CD8-positive, alpha-beta memory T cell (primary cell): ENCODE data around the gene OR10G7. TPM values are rescaled to one million over a fixed set of nuclear protein-coding genes. Genes with fewer than 3 reads are reported as not detected.

Source experiments
- CTCF ChIA-PET: fragments of 350-600 bp; sonication (Branson Sonifier 250); formaldehyde crosslinking; loops from one replicate; lab custom pipeline; 2021; ENCODE audit warnings: antibody characterized with exemption; lab: Charles Lee
- POLR2A ChIA-PET: fragments of 350-600 bp; sonication (Branson Sonifier 250); formaldehyde crosslinking; loops from one replicate; lab custom pipeline; 2021; ENCODE audit warnings: antibody characterized with exemption; lab: Charles Lee
- DNase-seq, 5 donors: peaks; one replicate each; pipeline versions ENCODE4 v3.0.0 to v3.0.0-alpha.2; 2020 to 2022; ENCODE audit warnings: mixed read lengths in 1 of 5
- H3K27ac ChIP-seq: one replicate; pipeline ENCODE4 v1.7.0; 2013; ENCODE audit warnings: low read depth, mild to moderate bottlenecking, low read length, moderate library complexity
- H3K27me3 ChIP-seq: 2 replicates; pipeline ENCODE4 v1.7.0; 2013; ENCODE audit warnings: low read length, mild to moderate bottlenecking; ENCODE audit not compliant: insufficient read depth, poor library complexity, severe bottlenecking
- H3K36me3 ChIP-seq: 2 replicates; pipeline ENCODE4 v1.7.0; 2013; ENCODE audit warnings: mild to moderate bottlenecking, low read length, moderate library complexity; ENCODE audit not compliant: insufficient read depth
- H3K4me1 ChIP-seq: 2 replicates; pipeline ENCODE4 v1.7.0; 2013; ENCODE audit warnings: mild to moderate bottlenecking, low read length, moderate library complexity; ENCODE audit not compliant: insufficient read depth
- H3K4me3 ChIP-seq: 2 replicates; pipeline ENCODE4 v1.7.0; 2013; ENCODE audit warnings: mild to moderate bottlenecking, low read length
- H3K9me3 ChIP-seq: 2 replicates; pipeline ENCODE4 v1.7.0; 2013; ENCODE audit warnings: mild to moderate bottlenecking, low read length
- H3K27ac Mint-ChIP-seq, 8 donors: one replicate each; pipeline ENCODE4 v1.8.0; 2020 to 2021; ENCODE audit warnings: mixed read lengths in 8 of 8, mild to moderate bottlenecking in 6 of 8, inconsistent platforms in 3 of 8, moderate library complexity in 3 of 8
- H3K27me3 Mint-ChIP-seq, 2 donors: one replicate each; pipeline ENCODE4 v1.8.0; 2020 to 2021; ENCODE audit warnings: mixed read lengths in 2 of 2, mild to moderate bottlenecking in 1 of 2, moderate library complexity in 1 of 2
- H3K36me3 Mint-ChIP-seq, 3 donors: one replicate each; pipeline ENCODE4 v1.8.0; 2020 to 2021; ENCODE audit warnings: mixed read lengths in 3 of 3, inconsistent platforms in 1 of 3, mild to moderate bottlenecking in 1 of 3
- H3K4me1 Mint-ChIP-seq, 3 donors: one replicate each; pipeline ENCODE4 v1.8.0; 2020 to 2021; ENCODE audit warnings: mixed read lengths in 3 of 3, inconsistent platforms in 1 of 3, mild to moderate bottlenecking in 1 of 3
- H3K4me3 Mint-ChIP-seq, 7 donors: one replicate each; pipeline ENCODE4 v1.8.0; 2020 to 2021; ENCODE audit warnings: mixed read lengths in 7 of 7, mild to moderate bottlenecking in 6 of 7, moderate library complexity in 4 of 7, inconsistent platforms in 2 of 7
- H3K9me3 Mint-ChIP-seq, 5 donors: one replicate each; pipeline ENCODE4 v1.8.0; 2020 to 2022; ENCODE audit warnings: mixed read lengths in 5 of 5, mild to moderate bottlenecking in 3 of 5, moderate library complexity in 2 of 5, inconsistent platforms in 1 of 5
- polyA plus RNA-seq: library from polyadenylated mRNA; unstranded; fragments of 300-500 nt; fragmentation: Illumina TruSeq; gene quantifications from one replicate; pipeline ENCODE4 v1.2.3, GENCODE V29; 2021
- total RNA-seq, 2 experiments: library from RNA; stranded (reverse); gene quantifications; one replicate each; pipeline ENCODE4 v1.2.3, GENCODE V29; 2021

OR10G7 gene, protein sequence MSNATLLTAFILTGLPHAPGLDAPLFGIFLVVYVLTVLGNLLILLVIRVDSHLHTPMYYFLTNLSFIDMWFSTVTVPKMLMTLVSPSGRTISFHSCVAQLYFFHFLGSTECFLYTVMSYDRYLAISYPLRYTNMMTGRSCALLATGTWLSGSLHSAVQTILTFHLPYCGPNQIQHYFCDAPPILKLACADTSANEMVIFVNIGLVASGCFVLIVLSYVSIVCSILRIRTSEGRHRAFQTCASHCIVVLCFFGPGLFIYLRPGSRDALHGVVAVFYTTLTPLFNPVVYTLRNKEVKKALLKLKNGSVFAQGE
- total RNA-seq: not detected
- not detected for polyA plus RNA-seq

DNA sequence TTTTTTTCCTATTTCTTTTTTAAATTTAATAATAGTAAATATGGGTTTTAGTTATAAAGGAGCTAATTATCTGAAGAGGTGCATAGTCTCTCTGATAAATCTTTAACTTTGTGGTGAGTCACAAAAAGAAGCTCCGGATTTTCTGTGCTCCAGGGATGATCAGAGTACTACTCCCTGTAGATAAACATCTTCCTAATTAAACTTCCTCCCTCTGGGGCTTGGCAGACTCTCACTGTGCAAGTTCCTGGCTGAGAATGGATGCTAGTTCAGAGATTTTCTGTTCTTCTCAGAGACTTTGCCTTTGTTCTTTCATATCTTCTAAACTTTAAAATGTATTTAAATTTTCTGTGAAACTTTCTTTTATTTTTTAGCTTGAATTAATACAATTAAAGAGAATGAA lies at the start of gene OR10G7:
Gene OR10G7, minus strand, starts transcription at position 72 of the 400 bp plus-strand sequence. CDS start 2,324 bp downstream, outside the sequence.
- H3K4me3 Mint-ChIP-seq: no peak within 1 kb of the TSS
- no peaks in the 10 kb centered on the region for H3K4me1 Mint-ChIP-seq
- H3K9me3 ChIP-seq: no peaks in the 10 kb centered on the region
- no peak for DNase-seq
- ChIA-PET CTCF (no interaction called here), POLR2A (no interaction called here)
- H3K27ac Mint-ChIP-seq: no peak within 1 kb of the TSS
- H3K9me3 Mint-ChIP-seq: peaks cover 0 to 1% (median 0%) of the 10 kb centered on the region in 5 donors
- H3K4me1 ChIP-seq: no peaks in the 10 kb centered on the region
- peaks cover 0 to 5% of the 10 kb centered on the region in 2 donors for H3K27me3 Mint-ChIP-seq
- no peaks in the 10 kb centered on the region for H3K36me3 ChIP-seq
- no peaks in the 10 kb centered on the region for H3K36me3 Mint-ChIP-seq
- H3K4me3 ChIP-seq: no peak within 1 kb of the TSS
- H3K27ac ChIP-seq: no peak within 1 kb of the TSS
- no peaks in the 10 kb centered on the region for H3K27me3 ChIP-seq

DNA sequence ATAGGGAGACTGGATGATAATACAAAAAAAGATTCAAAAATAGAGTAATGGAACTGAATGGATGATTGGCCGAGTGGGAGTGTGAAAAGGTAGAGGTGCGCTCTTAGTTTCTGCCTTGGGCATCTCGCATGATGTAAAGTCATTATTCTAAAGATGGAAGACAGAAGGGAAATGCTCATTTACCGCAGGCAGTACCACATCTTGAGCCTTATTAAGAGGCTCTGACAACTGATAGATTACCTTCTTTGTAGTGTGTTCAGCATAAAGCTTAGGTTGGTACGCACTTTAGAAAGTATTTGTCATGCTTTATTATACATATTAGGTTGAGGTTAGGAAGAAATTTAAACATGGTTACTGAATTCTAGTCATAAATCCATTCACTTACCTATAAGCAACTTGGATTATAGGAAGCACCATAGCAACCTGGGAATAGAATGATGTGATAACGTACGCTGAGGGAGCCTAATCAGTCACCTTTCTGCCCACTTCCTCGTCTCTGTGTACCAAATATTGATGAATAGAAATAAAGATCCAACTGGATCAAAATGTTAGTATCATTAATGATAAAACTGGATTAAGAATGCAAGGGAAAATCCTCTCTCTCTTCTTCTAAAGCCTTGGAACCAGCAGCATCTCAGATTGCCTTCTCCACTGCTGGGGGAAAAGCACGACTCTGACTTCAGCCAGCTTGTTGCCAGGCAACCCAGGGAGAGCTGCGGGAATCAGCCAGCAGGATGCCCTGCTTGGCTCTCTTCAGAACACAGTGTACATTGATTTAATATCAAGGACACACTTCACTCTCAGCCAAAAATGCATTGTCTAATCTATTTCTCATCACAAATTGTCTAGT lies 45.1 kb upstream of the OR10G7 start:
- H3K27me3 ChIP-seq: no peaks in the 10 kb centered on the region
- peaks cover 7 to 19% of the 10 kb centered on the region in 2 donors for H3K27me3 Mint-ChIP-seq
- no peaks in the 10 kb centered on the region for H3K4me1 Mint-ChIP-seq
- H3K9me3 Mint-ChIP-seq: no peaks in the 10 kb centered on the region
- H3K27ac Mint-ChIP-seq: no peak overlapping the region
- no peaks in the 10 kb centered on the region for H3K36me3 ChIP-seq
- H3K4me3 Mint-ChIP-seq: no peak overlapping the region
- ChIA-PET CTCF (no interaction called here), POLR2A (no interaction called here)
- H3K9me3 ChIP-seq: no peaks in the 10 kb centered on the region
- no peak for DNase-seq
- no peak overlapping the region for H3K27ac ChIP-seq
- H3K4me1 ChIP-seq: no peaks in the 10 kb centered on the region
- no peaks in the 10 kb centered on the region for H3K36me3 Mint-ChIP-seq
- H3K4me3 ChIP-seq: no peak overlapping the region

DNA sequence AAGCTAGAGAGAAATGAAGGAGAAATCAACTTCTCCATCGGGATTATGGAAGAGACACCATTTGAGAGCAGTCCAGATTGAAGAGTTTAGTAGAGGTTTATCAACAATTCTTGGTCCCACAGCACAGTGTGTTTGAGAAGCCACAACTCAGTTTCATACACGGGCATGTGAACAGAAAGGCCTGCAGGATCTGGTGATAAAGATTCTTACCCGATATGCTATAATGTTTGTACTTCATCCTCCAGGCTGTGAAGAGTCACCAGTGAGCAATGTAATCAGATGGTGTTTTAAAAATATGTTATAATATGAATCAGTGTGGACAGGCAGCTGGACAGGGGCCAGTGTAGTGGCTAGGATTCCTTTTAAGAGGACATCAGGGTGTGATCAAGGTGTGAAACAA lies 44.5 kb upstream of the OR10G7 start:
- H3K9me3 ChIP-seq: no peaks in the 10 kb centered on the region
- DNase-seq: no peak
- Mint-ChIP-seq H3K36me3 (no peaks in the 10 kb centered on the region), H3K27ac (no peak overlapping the region), H3K4me3 (no peak overlapping the region), H3K4me1 (no peaks in the 10 kb centered on the region), H3K9me3 (no peaks in the 10 kb centered on the region), H3K27me3 (peaks cover 10 to 18% of the 10 kb centered on the region in 2 donors)
- no peaks in the 10 kb centered on the region for H3K36me3 ChIP-seq
- no peak overlapping the region for H3K27ac ChIP-seq
- CTCF ChIA-PET: no interaction called here
- H3K27me3 ChIP-seq: no peaks in the 10 kb centered on the region
- POLR2A ChIA-PET: no interaction called here
- H3K4me3 ChIP-seq: no peak overlapping the region
- no peaks in the 10 kb centered on the region for H3K4me1 ChIP-seq

DNA sequence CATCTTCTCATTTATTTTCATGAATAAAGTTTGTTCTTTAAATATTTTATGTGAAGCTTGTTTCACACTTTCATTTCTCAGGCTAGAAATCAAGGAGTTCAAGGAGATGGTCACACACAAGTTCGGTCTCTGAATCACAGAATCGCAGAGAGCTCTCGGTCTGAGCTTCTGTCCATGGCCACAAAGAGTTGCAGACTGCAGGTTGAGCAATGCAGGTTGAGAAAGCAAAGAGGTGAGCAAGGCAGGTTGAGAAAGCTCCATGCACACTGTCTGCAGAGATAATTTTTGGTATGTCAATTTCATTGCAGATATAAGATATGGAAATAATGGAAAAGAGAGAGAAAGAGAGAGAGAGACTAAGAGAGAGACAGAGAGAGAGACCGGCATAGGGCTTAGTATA lies 41.2 kb upstream of the OR10G7 start:
- Mint-ChIP-seq H3K36me3 (no peaks in the 10 kb centered on the region), H3K27me3 (peaks cover 16 to 28% of the 10 kb centered on the region in 2 donors), H3K27ac (no peak overlapping the region), H3K4me1 (no peaks in the 10 kb centered on the region), H3K4me3 (no peak overlapping the region), H3K9me3 (peaks cover 0 to 1% (median 0%) of the 10 kb centered on the region in 5 donors)
- no peak overlapping the region for H3K4me3 ChIP-seq
- ChIA-PET CTCF (interaction anchor here (1.2 to 1.4 kb wide), 2 partner anchors 11 to 12 kb away, joined by 3 to 4 read pairs; no protein-coding TSS in a partner anchor), POLR2A (no interaction called here)
- DNase-seq: no peak
- no peaks in the 10 kb centered on the region for H3K4me1 ChIP-seq
- H3K27ac ChIP-seq: no peak overlapping the region
- H3K9me3 ChIP-seq: no peaks in the 10 kb centered on the region
- no peaks in the 10 kb centered on the region for H3K36me3 ChIP-seq
- no peaks in the 10 kb centered on the region for H3K27me3 ChIP-seq

DNA sequence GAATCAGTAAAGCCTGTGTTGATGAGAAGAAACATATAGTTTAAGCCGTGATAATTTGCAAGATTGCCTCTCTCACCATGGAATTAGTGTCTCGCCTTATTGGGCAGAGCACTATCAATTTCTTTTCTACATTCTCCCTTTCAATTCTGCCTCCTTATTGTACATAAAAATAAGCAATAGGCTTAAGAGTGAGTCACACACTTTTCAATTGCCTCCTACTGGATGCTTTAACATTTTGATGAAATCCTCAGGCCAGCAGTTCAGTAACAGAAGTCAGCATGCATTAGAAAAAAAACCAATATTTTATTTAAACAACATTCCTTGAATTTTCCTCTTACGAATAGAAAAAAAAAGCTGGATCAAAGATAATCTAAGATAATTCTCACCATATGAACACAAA lies 40.4 kb upstream of the OR10G7 start:
- CTCF ChIA-PET: interaction anchor here (1.2 kb wide), 1 partner anchor 10 kb away, joined by 4 read pairs; no protein-coding TSS in a partner anchor
- no peaks in the 10 kb centered on the region for H3K4me1 ChIP-seq
- no peaks in the 10 kb centered on the region for H3K36me3 Mint-ChIP-seq

DNA sequence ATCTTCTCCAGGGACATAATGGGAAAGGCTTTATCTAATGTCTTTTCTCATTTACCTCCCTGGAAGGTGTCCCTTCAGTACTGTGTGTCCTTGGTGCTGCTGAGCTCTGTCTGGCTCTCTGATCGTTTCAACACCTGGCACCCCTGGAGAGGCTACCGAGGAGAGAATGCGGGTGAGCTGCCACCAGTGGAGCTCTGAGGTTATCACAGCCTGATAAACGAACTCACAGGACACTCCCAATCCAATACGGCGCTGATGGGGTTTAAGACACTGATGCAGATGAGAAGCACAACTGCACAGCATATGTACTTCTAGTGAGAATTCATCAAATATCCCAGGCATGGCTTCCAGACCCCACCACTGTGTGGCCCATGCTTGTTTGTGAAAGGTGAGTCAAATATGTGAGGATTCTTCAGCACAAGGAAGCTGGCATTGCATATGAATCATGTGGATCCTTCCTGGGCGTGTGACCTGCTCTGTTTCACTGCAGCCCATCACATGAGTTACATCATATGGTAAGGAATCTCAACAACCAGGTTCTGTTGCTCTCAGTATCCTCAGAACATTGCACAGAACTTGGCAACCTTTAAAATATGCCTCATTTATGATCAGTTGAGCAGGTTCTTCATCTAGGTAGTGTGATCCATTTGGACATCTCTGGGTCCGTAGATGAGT lies 39.3 kb upstream of the OR10G7 start:
- POLR2A ChIA-PET: no interaction called here
- peaks cover 0 to 2% (median 0%) of the 10 kb centered on the region in 5 donors for H3K9me3 Mint-ChIP-seq
- Histone ChIP-seq H3K36me3 (no peaks in the 10 kb centered on the region), H3K27ac (no peak overlapping the region), H3K9me3 (no peaks in the 10 kb centered on the region), H3K4me3 (no peak overlapping the region), H3K4me1 (no peaks in the 10 kb centered on the region), H3K27me3 (no peaks in the 10 kb centered on the region)
- H3K27me3 Mint-ChIP-seq: peaks cover 19 to 39% of the 10 kb centered on the region in 2 donors
- CTCF ChIA-PET: interaction anchor here (1.1 kb wide), 1 partner anchor 11 kb away, joined by 3 read pairs; no protein-coding TSS in a partner anchor
- DNase-seq: no peak
- no peak overlapping the region for H3K4me3 Mint-ChIP-seq
- peaks cover 7 to 8% (median 8%) of the 10 kb centered on the region in 3 donors for H3K4me1 Mint-ChIP-seq
- H3K36me3 Mint-ChIP-seq: no peaks in the 10 kb centered on the region
- no peak overlapping the region for H3K27ac Mint-ChIP-seq

More for the DNA sequence above, 40.4 kb upstream of the OR10G7 start:
- Histone ChIP-seq H3K9me3 (no peaks in the 10 kb centered on the region), H3K36me3 (no peaks in the 10 kb centered on the region), H3K27ac (no peak overlapping the region), H3K4me3 (no peak overlapping the region), H3K27me3 (no peaks in the 10 kb centered on the region)
- DNase-seq: no peak
- H3K9me3 Mint-ChIP-seq: peaks cover 0 to 2% (median 0%) of the 10 kb centered on the region in 5 donors
- no peak overlapping the region for H3K27ac Mint-ChIP-seq
- peaks cover 3 to 4% (median 4%) of the 10 kb centered on the region in 3 donors for H3K4me1 Mint-ChIP-seq
- POLR2A ChIA-PET: no interaction called here
- H3K4me3 Mint-ChIP-seq: no peak overlapping the region
- peaks cover 21 to 36% of the 10 kb centered on the region in 2 donors for H3K27me3 Mint-ChIP-seq

DNA sequence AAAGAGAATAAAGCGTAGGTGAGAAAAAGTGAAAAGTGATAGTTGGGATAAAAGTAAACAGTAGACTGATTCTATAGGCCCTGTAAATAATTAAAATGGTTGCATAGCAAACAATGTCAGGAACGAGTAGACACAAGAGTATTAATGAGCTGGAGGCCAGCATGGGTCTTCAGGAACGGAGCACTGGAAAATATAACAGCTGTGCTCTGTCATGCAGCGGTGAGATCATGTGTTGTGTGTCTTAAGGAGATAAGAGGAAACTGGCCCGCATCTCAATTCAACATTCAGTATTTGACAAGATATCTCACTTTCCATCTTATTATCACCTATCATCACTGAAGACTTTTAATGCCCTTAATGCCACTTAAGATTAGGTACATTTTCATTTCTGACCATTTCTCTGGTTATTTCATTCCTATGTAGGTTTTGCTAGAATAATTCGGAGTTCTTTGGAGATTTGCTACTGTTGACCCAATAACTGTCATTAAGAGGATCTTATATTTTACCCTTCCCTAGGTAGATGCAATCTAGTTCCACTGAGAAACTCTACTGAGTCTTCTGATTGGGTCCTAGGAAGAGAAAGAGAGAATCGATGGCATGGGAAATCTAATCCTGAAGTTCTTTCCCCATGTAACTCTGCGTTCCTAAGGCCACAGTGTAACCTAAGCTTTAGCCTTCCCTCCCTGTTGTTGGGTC lies 38.7 kb upstream of the OR10G7 start:
- Mint-ChIP-seq H3K9me3 (peaks cover 0 to 2% (median 0%) of the 10 kb centered on the region in 5 donors), H3K36me3 (no peaks in the 10 kb centered on the region), H3K4me1 (peaks cover 7 to 8% (median 8%) of the 10 kb centered on the region in 3 donors), H3K27ac (no peak overlapping the region), H3K27me3 (peaks cover 19 to 39% of the 10 kb centered on the region in 2 donors), H3K4me3 (no peak overlapping the region)
- ChIA-PET CTCF (interaction anchor here (1.1 kb wide), 1 partner anchor 10 kb away, joined by 3 read pairs; no protein-coding TSS in a partner anchor), POLR2A (no interaction called here)
- no peak overlapping the region for H3K4me3 ChIP-seq
- no peaks in the 10 kb centered on the region for H3K36me3 ChIP-seq
- H3K27ac ChIP-seq: no peak overlapping the region
- H3K27me3 ChIP-seq: no peaks in the 10 kb centered on the region
- no peak for DNase-seq
- no peaks in the 10 kb centered on the region for H3K9me3 ChIP-seq
- H3K4me1 ChIP-seq: no peaks in the 10 kb centered on the region
